Measurements from ENCODE around the gene UBAC2.

Gene UBAC2

DNA sequence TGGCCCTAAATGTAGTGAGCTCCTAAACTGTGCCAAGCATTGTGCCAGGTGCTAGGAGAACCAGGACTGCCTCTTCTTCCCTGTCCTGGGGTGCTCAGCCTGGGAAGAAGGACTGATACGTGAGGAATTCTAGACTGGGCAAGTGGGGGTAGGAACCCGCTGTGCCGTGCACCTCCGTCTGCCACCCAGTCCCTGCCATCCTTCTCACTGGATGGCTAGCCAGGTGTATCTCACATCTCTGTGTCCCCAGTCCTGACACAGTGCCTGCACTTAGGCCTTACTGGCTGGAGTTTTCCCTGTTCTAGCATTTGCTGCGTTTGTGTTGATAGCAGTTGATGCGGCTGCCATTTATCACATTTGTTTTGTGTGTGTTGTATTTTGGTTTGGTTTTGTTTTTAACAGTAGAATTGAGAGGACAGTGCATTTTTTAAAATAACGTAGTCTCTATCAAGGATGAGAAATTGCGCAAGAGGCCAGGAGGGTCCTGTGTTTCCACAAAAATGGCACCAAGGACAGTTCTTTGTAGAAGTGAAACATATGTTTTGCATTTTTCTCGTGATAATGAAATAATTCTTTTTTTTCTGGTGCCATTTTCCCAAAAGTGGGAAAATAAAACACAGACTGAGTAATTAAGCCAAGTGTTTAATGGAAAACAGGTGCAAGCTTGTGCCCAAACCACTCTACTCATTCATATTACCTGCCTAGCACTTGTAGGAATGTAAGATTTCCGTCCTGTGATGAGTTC, 111.3 kb downstream of the UBAC2 start:
- no peak for DNase-seq (ENCODE audit: low read depth in 3 of 3)

DNA sequence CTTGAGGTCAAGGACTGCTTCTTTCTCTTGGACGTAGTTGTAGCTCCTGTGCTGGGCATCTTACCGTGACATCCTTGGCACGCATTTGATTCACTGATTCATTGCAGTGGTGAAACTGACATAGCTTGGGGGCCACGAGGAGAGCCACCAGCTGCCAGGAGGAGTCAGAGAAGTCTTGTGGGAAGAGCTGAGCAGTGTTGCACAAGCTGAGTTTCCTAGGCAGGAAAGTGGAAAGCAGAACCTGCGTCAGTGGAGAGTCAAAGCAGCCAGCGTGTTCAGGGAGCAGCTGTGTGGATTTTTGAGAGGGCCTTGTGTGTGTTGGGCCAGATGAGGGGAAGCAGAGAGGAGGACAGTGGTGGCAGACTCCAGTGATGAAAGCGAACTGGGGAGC, 111.8 kb downstream of the UBAC2 start:
- DNase-seq (ENCODE audit: low read depth in 3 of 3) = no peak

DNA sequence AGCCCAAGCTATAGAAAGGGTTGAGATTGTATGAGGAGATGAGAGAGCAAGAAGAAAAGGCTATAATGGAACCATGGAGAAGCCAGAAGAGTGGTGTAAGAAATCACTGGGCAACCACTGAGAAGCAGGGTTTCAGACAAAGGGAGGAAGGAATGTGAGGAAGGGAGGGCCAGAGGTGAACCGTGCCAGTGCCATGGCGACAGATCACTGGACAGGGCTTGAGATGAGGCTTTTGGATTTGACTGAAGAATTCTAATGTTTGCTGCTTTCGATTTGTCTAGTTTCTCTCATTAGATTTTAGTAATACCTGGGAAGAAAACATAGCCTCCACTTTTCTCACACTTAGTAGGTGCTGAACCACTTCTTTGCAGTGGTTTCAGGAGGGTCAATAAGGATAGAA, 112.8 kb downstream of the UBAC2 start:
- no peak for DNase-seq (ENCODE audit: low read depth in 3 of 3)

DNA sequence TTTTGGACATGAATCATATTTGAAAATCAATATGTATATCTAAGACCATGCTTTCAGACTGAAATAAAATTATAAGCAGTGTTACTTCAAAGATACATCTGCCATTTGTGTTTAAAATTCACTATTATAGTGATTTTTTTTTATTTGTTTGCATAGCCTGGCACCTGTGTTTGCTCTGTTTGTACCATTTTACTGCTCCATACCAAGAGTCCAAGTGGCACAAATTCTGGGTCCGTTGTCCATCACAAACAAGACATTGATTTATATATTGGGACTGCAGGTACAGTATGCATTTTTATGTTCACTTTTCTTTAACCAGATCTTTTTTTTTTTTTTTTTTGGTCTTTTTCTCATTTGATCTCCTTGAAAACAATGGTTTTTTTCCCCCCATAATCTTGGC, 113.3 kb downstream of the UBAC2 start:
- no peak for DNase-seq (ENCODE audit: low read depth in 3 of 3)

DNA sequence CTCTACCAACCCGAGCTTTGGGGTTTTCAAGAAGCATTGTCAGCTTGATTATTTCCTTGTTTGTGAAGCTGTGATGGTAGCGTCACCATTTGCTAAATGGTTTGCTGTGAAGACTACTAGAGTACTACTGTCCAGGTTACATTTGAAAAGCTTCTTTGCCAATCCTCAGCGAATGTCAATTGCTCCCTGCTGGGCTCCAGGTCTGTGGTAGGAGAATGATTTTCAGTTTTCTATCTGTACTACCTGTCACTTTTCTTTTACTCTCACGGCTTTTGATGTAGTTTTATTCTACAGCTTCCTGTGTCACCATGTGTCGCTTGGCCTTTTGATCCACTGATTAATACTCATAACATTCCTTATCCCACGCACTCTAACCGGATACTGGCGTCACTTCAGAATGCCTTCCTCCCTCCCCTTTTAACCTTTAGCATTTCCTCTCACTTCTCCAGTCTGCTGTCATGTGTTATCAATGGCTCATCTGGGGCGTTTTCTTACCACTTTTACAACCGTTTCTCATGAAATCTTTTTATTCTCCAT, 114.1 kb downstream of the UBAC2 start:
- peak in 2 of 3 experiments; percentile 56 to 61 for DNase-seq (ENCODE audit: low read depth in 3 of 3)

DNA sequence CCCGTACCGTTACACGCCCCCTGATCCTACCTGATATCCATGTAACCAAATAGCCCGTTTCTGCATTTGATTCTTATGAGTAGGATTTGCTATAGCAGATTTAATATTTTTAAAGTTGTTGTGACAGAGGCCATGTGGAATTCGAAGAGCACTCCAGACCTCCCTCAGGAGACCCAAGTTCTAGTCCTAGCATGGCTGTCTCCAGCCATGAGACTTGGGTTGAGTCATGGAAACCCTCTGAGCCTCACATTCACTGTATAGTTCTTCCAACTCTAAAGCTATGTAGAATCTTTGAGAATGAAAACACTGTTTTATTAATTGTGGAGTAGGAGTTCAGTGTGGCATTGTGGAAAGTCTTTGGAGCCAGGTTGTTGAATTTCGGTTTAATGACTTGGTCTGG, 114.5 kb downstream of the UBAC2 start:
- no peak for DNase-seq (ENCODE audit: low read depth in 3 of 3)

DNA sequence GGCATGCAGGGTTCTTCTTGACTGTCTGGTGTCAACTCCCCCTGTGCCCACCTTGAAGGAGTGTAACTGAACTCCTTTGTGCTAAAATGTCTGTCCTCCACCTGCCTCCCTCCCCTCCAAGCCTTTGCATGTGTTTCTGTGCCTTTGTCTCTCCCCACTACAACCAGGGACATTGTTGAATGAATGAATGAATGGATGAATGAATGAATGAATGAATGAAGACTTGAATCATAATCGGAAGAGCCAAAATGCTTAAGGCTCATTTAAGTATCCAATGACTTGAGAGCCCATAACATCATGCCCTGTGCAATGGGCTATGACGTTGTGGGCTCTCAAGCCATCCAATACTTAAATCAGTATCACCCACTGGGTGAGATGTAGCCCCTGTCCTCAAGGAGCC, 115.6 kb downstream of the UBAC2 start:
- DNase-seq (ENCODE audit: low read depth in 3 of 3) = no peak

DNA sequence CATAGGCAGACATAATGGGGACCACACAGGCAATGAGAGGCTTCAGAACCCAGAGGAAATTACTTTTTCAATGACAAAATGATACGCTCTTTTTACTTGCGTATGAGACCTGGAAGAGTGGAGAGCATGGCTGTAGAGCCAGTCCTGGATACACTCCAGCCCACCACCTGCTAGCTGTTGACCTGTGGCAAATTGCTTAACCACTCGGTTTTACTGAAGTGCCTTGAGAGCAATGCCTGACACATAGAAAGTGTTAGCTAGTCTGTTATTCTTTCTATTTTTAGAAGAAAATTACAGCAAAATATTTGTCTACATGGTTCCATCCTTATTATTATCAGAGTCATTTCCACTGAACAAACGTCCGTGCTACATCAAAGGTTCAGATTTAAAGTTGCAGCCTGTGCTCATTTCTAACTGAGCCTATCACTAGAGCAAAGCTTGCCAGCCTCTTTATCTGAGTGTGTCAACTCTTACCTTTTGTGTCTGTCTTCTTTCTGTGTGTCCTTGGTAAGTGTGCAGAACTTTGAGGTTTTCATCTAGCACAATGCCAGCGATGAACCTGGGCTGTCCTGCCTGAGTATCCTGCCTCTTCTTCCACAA, 116.1 kb downstream of the UBAC2 start:
- no peak for DNase-seq (ENCODE audit: low read depth in 3 of 3)

DNA sequence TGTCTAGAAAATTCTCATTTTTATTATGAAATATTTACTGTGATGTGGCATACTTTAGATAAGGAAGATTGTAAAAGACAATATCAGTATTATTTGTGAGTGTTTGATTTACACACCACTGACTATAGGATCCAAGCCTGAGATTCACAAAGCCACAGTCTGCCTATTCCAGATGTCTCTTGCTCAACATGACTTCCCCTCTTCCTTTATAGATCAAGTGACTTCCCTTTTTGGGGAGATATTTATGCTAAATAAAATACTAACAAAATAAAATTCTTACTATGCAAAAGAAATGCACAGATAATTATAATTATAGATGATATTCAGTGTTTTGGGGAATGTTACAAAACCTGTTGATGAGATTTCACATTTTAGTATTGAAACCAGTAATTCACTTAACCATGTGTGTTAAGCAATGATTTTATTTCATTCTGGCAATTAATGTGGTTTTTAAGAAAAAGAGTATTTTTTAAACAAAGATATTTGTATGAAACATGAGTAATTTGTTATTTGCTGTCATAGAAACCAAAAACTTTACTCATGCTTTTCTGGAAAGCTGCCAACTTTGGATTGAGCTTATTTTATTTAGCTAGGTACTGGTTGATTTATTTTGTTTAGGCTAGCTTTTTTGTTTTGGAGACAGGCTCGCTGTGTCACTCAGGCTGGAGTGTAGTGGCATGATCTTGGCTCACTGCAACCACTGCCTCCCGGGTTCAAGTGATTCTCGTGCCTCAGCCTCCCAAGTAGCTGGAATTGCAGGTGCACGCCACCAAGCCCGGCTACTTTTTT, 120.2 kb downstream of the UBAC2 start:
- DNase-seq (ENCODE audit: low read depth in 3 of 3) = no peak

DNA sequence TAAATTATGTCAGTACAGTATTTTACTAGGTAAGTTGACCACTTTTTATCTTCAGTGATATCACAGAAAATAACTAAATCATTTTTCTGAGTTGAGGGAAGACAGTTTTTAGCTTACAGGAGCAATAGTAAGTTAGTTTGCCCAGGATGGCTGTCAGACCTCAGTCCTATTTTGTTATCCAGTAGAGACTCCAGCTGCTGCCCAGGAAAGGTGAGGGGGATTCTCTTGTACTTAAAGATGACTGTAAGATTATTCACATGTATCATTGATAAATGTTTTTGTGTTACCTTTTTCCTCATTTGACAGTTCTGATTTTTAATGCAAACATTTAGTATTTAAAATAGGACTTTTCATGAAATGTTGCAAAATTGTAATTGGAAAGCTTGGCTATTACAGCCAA, 121.1 kb downstream of the UBAC2 start:
- no peak for DNase-seq (ENCODE audit: low read depth in 3 of 3)

DNA sequence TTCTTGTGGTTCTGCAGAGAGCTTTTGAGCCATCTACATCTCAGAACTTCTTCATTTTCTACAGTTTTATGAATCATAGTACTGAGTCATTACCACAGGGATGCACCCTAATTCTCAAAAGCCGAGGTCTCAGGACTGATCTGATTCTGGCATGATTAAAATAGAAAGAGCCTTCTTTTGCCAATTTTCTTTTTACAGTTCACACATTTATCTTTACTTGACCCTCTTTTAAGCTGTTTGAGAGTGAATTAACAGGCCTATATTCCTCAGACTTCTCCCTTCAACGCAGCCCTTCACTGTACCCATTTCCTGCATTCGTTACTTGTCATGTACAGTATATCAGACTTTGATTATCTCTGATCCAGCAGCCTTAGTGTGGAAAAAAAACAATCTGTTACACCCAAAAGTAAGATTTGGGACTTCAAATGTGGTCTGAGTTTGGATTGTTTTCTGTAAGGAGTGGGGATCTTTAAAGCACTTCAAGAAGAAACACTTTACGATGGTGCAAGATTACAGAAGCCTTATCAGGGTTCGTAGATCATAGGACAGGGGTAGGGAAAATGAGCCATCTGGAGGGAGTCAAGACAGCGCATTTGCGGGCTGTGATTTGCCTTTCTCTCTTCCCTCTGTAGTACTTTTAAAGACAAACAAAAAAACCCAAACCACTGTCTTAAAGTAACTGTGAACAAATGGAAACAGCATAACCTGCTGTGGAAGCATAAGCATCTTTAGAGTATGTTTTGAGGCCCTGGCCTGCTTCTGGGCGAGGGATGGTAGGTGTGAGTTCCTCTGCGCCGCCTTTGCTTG, 121.8 kb downstream of the UBAC2 start:
- no peak for DNase-seq (ENCODE audit: low read depth in 3 of 3)

DNA sequence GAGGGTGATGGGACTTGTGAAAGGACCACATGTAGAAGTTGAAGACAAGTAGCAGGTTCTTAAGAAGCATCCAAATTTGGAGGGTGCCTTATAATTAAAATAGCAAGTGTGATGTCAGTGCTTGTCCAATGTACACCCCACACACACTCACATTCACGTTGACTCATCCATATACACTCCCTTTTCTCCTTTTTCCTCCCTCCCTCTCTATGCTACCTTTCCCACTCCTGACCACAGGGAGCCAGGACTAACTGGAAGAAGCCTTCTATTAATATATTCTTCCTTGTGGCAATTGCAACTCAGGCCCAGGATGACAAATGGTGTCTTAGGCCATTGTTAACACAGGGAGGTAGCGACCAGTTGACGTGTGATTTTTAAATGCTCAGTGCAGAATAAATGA, 122.8 kb downstream of the UBAC2 start:
- DNase-seq (ENCODE audit: low read depth in 3 of 3) = no peak

DNA sequence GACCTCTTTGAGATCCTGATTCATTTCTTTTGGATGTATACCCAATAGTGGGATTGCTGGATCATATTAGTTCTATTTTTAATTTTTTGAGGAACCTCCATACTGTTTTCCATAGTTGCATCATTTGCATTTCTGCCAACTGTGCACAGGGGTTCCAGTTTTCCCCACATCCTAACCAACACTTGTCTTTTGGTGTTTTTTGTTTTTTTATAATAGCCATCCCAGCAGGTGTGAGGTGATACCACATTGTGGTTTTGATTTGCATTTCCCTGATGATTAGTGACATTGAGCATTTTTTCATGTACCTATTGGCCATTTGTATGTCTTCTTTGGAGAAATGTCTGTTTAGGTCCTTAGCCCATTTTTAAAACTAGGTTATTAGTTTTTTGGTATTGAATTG, 125.4 kb downstream of the UBAC2 start:
- no peak for DNase-seq (ENCODE audit: low read depth in 3 of 3)

DNA sequence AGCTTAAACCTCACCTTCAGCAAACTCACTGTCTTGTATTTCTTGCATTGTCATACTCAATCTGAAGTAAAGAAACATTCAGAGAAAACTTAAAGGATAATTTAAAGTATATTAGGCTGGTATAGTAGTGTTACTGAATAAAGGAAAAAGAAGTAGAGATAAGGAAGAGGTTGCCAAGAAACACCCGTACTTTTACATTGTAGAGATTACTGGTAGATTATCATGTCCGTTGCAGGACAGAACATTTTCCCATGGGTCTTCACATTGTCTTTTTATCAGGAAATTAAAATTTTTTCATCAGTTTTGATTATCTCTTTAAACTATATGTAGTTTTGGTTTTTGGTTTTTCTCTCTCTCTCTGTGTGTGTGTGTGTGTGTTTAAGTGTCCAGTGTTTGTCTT, 126.5 kb downstream of the UBAC2 start:
- no peak for DNase-seq (ENCODE audit: low read depth in 3 of 3)

DNA sequence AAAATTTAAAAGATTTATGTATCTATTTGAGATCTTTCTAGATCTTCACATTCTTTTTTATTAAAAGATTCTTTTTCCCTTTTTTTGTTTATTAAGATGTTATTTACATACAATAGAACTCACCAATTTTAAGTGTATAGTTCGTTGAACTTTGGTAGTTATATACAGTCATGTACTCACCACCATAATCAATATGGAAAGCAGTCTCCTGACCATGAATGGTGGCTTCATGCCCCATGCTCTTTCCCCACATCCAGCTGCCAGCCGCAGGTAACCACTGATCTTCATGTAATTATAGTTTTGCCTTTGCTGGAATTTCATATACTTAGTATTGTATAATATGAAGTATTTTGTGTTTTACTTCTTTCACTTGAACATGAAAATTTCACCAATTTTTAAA, 127.1 kb downstream of the UBAC2 start:
- DNase-seq (ENCODE audit: low read depth in 3 of 3) = no peak

DNA sequence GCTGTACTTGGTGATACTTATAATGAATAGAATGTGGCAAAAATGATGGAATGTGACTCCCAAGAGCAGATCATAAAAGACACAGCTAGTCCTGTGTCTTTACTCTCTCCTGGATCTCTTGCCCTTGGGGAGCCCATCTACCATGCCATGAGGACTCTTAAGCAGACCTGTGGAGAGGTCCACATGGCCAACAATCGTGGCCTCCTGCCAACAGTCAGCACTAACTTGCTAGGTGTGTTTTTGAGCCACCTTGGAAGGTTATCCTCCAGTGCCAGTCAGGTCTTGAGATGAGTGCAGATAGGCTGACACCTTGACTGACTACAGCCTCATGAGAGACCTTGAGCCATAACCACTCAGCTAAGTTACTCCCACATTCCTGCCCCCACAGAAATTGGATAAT, 128.8 kb downstream of the UBAC2 start:
- no peak for DNase-seq (ENCODE audit: low read depth in 3 of 3)

DNA sequence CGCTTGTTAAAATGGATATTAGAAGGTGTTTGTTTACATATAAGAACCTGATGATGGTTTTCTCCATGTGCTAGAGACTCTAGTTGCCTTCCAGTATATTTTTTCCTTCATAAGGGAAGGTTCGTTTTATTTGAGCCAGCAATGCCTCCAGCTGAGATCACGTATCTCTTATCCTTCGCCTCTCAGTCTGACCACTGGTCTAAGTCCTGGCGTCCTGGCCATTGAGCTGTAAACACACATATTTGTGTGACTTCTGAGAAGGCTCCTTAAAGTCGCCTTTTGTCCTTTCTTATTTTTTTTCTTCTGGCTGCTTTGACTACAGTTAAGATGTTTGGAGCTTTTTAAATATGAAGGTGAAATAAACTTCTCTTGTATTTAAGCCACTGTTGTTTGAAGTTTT, 130.3 kb downstream of the UBAC2 start:
- no peak for DNase-seq (ENCODE audit: low read depth in 3 of 3)

DNA sequence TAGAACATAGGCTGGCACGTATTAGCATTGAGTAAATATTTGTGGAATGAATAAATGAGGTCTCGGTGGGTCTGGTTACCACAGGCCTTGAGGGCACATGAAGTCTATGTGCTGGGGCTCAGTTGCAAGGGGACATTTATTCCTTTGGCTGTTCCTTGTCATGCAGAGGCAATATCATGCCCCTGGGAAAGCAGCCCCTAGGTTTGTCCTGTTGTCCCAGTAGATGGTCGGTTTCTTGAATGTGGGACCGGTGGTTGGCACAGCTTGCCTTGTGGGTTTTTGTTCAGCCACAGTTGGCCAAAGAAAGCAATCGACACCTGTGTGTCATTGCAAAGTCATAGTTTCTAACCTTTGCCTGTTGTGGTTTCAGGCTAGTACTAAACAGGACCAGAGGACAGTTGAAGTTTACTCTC, 131.2 kb downstream of the UBAC2 start:
- DNase-seq (ENCODE audit: low read depth in 3 of 3) = no peak

DNA sequence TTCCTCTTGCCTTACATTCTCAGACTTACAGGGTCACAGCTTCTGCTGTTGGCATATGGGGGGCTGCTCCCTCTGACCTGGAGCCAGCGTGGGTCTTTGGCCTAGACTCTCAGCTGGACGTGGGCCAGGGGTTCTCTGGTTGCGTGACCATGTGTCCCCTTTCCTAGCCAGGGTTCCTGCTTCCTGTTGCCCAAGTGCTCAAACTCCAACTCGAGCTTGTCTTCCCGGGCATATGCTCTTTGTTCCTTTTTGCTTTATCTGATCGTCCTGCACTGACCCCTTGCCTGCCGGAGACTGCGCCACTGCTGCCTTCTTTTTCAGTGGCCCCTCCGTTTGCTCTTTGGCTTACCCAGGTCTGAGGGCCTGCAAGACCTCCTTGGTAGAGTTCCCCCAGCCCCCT, 131.8 kb downstream of the UBAC2 start:
- DNase-seq (ENCODE audit: low read depth in 3 of 3) = no peak

DNA sequence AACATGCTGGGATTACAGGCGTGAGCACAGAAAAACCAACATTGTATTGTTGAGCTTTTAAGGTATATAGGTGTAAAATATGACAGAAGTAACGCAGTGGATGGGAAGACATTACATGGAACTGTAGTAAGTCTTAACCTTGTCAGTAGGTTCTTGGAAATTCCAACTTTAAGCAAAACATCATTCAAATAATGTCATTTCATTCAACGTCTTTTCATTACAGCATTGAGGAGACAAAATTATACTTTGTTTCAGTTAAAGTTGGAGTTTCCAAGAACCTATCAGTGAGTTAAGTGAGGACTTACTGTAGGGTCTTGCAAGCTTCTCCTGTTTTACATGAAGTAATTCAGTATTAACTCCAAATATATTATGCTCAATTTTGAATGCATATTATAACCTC, 133.6 kb downstream of the UBAC2 start:
- no peak for DNase-seq (ENCODE audit: low read depth in 3 of 3)

DNA sequence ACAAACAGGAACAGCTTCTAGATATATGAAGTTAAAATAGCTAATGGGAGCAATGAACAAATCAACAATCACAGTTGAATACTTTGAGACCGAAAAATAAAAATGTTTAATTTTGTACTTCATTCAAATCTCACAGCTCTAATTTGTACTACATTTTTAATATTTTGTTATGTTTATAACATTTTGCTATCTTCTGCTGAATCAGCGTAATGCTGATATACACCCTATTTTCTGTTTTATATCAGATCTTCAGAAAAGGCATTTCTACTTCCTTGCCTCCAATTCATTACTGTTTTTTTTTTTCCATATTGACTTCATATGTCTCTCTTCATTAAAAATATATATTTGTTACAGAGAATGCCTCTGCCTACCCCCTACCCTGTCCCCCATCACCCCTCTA, 134.4 kb downstream of the UBAC2 start:
- DNase-seq (ENCODE audit: low read depth in 3 of 3) = no peak

DNA sequence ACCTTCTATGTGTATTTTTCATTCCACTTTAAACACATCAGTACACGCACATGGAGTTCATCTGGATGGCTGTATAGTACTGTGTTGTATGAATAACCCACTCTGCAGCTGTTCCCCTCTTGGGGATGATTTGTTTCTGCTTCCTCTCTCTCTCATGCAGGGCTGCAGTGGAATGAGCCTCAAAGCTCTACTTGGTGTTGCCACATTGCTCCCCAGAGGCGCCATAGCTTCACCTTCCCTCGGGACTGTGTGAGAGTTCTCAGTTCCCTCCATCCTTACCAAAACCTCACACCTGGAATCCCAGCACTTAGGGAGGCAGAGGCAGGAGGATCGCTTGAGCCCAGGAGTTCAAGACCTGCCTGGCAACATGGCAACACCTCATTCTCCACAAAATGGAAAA, 134.9 kb downstream of the UBAC2 start:
- no peak for DNase-seq (ENCODE audit: low read depth in 3 of 3)
